Measurements from ENCODE around the gene YTHDF2.
"Not testable (repeated sequence)": the region's sequence is repeated elsewhere in the genome, so short reads cannot be mapped to it uniquely, and the experiment has no call there.

- not testable (repeated sequence) for TF ChIP-seq POLR2AphosphoS5 (IDR thresholded peaks at IDR 0.05; ENCODE audit: borderline replicate concordance, low read depth, low read length); EZH2 (IDR thresholded peaks at IDR 0.05); FOXP2 (optimal IDR thresholded peaks at IDR 0.05; ENCODE audit: control extremely low read depth, extremely low read length, insufficient read depth)
Measured at GRCh38 chr1:28725365-28725764, 11.4 kb upstream of the YTHDF2 start.

Data from SK-N-MC (cell line).